Vagina (tissue), 2 donors: Measurements from ENCODE around the gene PORCN. TPM values are rescaled to one million over a fixed set of nuclear protein-coding genes. Genes with fewer than 3 reads are reported as not detected.

Experiments
- DNase-seq, 2 donors: peaks; one replicate each; pipeline ENCODE4 v3.0.0-alpha.2; 2017; ENCODE audit errors: extremely low spot score in 2 of 2
- H3K27ac ChIP-seq: fragments of 200-600 bp; sonication (generic); one replicate; pipeline ENCODE4 v1.5.1; 2019
- H3K27me3 ChIP-seq: fragments of 200-600 bp; sonication (generic); one replicate; pipeline ENCODE4 v1.5.1; 2019
- H3K36me3 ChIP-seq, 2 donors: fragments of 200-600 bp; sonication (generic); one replicate each; pipeline ENCODE4 v1.5.1; 2017 to 2019
- H3K4me1 ChIP-seq: fragments of 200-600 bp; sonication (generic); one replicate; pipeline ENCODE4 v1.5.1; 2019
- H3K4me3 ChIP-seq, 2 donors: fragments of 200-600 bp; sonication (generic); 1 replicate in 1 of 2; 2 replicates in 1 of 2; pipeline ENCODE4 v1.5.1; 2016 to 2019
- H3K9me3 ChIP-seq: fragments of 200-600 bp; sonication (generic); one replicate; pipeline ENCODE4 v1.5.1; 2019
- POLR2A ChIP-seq, 2 donors: fragments of 450-650 bp; IDR thresholded peaks; one replicate each; pipeline ENCODE4 v1.6.1; 2017; ENCODE audit warnings: antibody characterized with exemption in 2 of 2, mild to moderate bottlenecking in 2 of 2, moderate library complexity in 2 of 2
- POLR2AphosphoS5 ChIP-seq, 2 donors: sonication (generic); formaldehyde crosslinking; IDR thresholded peaks; one replicate each; pipeline ENCODE4 v1.9.0; 2017; ENCODE audit warnings: antibody characterized with exemption in 2 of 2, mild to moderate bottlenecking in 2 of 2, low read depth in 1 of 2; ENCODE audit not compliant: insufficient read depth in 1 of 2
- intact Hi-C: fragments of 100-400 bp; cut with DNase I; formaldehyde crosslinking; loops from one replicate; pipeline ENCODE4 v1.15.1; 2023
- total RNA-seq: library from RNA; depleted of rRNA; stranded (reverse); fragments of >200 nt; gene quantifications from one replicate; pipeline ENCODE4 v1.2.3, GENCODE V29; 2016
- TF ChIP-seq, protein P1 (sequence below), 3 experiments: fragments of 450-650 bp in 2 of 3; fragments of 200-600 bp in 1 of 3; sonication (generic) in 1 of 3; IDR thresholded peaks; one replicate each; pipeline ENCODE4 v1.5.1; 2017 to 2019; ENCODE audit warnings: antibody characterized with exemption in 3 of 3, mild to moderate bottlenecking in 2 of 3, moderate library complexity in 2 of 3

The PORCN gene
- total RNA-seq, 1 donor from 2014 or later: 15.7 TPM

DNA sequence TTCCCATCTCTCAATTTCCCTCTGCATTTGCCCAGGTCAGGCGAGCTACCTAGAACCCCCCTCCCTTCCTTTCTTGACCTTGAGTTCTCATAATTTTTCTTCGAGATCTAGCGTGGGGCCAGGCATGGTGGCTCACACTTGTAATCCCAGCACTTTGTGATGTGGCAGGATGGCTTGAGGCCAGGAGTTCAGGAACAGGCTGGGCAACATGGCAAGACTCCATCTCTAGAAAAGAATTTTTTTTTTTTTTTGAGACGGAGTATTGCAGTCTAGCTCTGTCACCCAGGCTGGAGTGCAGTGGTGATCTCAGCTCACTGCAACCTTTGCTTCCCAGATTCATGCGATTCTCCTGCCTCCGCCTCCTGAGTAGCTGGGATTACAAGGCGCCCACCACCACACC lies 4.5 kb upstream of the PORCN start:
- H3K36me3 ChIP-seq: no peaks in the 10 kb centered on the region
- TF ChIP-seq, protein P1, sequence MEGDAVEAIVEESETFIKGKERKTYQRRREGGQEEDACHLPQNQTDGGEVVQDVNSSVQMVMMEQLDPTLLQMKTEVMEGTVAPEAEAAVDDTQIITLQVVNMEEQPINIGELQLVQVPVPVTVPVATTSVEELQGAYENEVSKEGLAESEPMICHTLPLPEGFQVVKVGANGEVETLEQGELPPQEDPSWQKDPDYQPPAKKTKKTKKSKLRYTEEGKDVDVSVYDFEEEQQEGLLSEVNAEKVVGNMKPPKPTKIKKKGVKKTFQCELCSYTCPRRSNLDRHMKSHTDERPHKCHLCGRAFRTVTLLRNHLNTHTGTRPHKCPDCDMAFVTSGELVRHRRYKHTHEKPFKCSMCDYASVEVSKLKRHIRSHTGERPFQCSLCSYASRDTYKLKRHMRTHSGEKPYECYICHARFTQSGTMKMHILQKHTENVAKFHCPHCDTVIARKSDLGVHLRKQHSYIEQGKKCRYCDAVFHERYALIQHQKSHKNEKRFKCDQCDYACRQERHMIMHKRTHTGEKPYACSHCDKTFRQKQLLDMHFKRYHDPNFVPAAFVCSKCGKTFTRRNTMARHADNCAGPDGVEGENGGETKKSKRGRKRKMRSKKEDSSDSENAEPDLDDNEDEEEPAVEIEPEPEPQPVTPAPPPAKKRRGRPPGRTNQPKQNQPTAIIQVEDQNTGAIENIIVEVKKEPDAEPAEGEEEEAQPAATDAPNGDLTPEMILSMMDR (IDR thresholded peaks at IDR 0.05): no peak
- TF ChIP-seq POLR2A (IDR thresholded peaks at IDR 0.05) (no peak), POLR2AphosphoS5 (IDR thresholded peaks at IDR 0.05; ENCODE audit: insufficient read depth in 1 of 2, low read depth in 1 of 2) (no peak)
- no peak overlapping the region for H3K4me3 ChIP-seq
- H3K27me3 ChIP-seq: no peaks in the 10 kb centered on the region
- H3K4me1 ChIP-seq: peaks cover 6% of the 10 kb centered on the region
- intact Hi-C loops: no loop called here
- H3K27ac ChIP-seq: no peak overlapping the region
- no peak for DNase-seq
- no peaks in the 10 kb centered on the region for H3K9me3 ChIP-seq

DNA sequence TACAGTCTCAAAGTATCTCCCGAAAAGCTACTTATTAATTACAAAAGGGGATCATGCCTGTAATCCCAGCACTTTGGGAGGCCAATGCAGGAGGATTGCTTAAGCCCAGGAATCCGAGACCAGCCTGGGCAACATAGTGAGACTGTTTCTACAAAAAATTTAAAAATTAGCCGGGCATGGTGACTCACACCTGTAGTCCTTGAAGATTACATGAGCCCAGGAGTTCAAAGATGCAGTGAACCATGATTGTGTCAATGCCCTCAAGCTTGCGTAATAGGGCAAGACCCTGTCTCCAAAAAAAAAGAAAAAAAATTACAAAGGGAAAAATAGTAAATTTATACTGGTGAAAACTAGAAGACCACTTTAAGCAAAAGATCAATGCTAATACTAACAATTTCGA lies 3.3 kb upstream of the PORCN start:
- no peak for TF ChIP-seq POLR2A (IDR thresholded peaks at IDR 0.05)
- TF ChIP-seq POLR2AphosphoS5 (IDR thresholded peaks at IDR 0.05; ENCODE audit: insufficient read depth in 1 of 2, low read depth in 1 of 2): no peak
- H3K27me3 ChIP-seq: no peaks in the 10 kb centered on the region
- intact Hi-C loops: no loop called here
- DNase-seq: no peak
- peaks cover 6% of the 10 kb centered on the region for H3K4me1 ChIP-seq
- no peak overlapping the region for H3K27ac ChIP-seq
- H3K4me3 ChIP-seq: no peak overlapping the region
- no peaks in the 10 kb centered on the region for H3K9me3 ChIP-seq
- no peaks in the 10 kb centered on the region for H3K36me3 ChIP-seq

DNA sequence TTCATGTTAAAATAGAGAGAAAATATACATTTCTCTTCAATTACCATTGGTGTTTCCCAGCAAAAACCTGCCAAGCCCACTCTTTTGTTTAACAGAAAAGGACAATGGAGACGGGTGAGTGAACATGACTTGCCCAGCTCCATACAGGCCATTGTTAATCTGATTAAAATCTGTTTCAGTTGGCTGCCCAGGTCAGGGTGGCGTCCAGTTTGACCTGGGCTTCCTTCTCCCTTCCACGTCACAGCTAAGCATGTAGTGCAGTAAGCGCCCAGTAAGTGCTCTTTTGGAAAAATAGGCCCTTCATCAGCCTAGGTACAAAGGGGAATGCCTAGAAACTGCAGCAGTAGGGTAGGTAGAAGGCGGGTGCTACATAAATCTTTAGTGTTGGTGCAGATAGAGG lies 1.5 kb upstream of the PORCN start:
- Histone ChIP-seq H3K9me3 (no peaks in the 10 kb centered on the region), H3K27ac (no peak overlapping the region), H3K4me3 (no peak overlapping the region), H3K27me3 (no peaks in the 10 kb centered on the region), H3K4me1 (peaks cover 6% of the 10 kb centered on the region), H3K36me3 (no peaks in the 10 kb centered on the region)
- DNase-seq: no peak
- no peak for TF ChIP-seq POLR2A (IDR thresholded peaks at IDR 0.05)
- TF ChIP-seq POLR2AphosphoS5 (IDR thresholded peaks at IDR 0.05; ENCODE audit: insufficient read depth in 1 of 2, low read depth in 1 of 2): no peak
- TF ChIP-seq, protein P1 (IDR thresholded peaks at IDR 0.05): no peak
- intact Hi-C loops: no loop called here

DNA sequence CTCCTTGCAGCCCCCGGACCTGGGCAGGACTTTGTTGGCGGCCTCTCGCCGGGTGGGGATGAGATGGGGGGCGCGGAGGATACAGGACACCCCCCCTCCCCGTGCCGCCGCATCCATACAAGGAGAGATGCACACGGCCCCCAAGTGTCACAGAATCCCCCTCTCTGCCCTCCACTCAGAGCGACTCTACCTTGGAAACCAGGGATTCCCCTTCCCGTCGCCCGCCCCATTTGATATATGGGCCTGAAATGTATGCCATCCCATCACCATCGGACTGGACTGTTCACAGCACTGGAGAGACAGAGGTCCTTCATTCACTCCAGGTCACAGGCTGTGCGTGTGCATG lies 426 bp downstream of the PORCN start:
- Histone ChIP-seq H3K4me1 (peaks cover 6% of the 10 kb centered on the region), H3K27me3 (no peaks in the 10 kb centered on the region), H3K9me3 (no peaks in the 10 kb centered on the region), H3K4me3 (peak overlapping the region; percentile 56 to 68), H3K27ac (peak overlapping the region; percentile 66), H3K36me3 (no peaks in the 10 kb centered on the region)
- intact Hi-C loops: no loop called here
- no peak for DNase-seq
- TF ChIP-seq, protein P1 (IDR thresholded peaks at IDR 0.05): no peak
- TF ChIP-seq POLR2A (IDR thresholded peaks at IDR 0.05) (no peak), POLR2AphosphoS5 (IDR thresholded peaks at IDR 0.05; ENCODE audit: insufficient read depth in 1 of 2, low read depth in 1 of 2) (no peak)

DNA sequence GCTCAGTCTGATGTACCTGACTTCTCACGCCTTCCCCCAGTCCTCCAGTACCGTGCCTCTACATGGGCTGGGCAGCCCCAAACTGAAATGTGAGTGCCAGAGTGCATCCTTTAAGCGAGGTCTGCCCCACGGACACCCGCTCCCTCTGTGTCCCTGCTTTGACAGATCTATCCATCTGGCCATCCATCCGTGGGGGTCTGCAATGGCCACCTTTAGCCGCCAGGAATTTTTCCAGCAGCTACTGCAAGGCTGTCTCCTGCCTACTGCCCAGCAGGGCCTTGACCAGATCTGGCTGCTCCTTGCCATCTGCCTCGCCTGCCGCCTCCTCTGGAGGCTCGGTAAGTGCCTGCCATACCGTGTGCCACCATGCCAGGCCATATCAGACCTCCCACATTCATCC lies 827 bp downstream of the PORCN start:
- TF ChIP-seq POLR2AphosphoS5 (IDR thresholded peaks at IDR 0.05; ENCODE audit: insufficient read depth in 1 of 2, low read depth in 1 of 2) (no peak), POLR2A (IDR thresholded peaks at IDR 0.05) (no peak)
- TF ChIP-seq, protein P1 (IDR thresholded peaks at IDR 0.05): no peak
- Histone ChIP-seq H3K4me3 (peak overlapping the region; percentile 56 to 68), H3K27ac (no peak overlapping the region), H3K36me3 (no peaks in the 10 kb centered on the region), H3K9me3 (no peaks in the 10 kb centered on the region), H3K4me1 (peaks cover 6% of the 10 kb centered on the region), H3K27me3 (no peaks in the 10 kb centered on the region)
- intact Hi-C loops: no loop called here
- no peak for DNase-seq

DNA sequence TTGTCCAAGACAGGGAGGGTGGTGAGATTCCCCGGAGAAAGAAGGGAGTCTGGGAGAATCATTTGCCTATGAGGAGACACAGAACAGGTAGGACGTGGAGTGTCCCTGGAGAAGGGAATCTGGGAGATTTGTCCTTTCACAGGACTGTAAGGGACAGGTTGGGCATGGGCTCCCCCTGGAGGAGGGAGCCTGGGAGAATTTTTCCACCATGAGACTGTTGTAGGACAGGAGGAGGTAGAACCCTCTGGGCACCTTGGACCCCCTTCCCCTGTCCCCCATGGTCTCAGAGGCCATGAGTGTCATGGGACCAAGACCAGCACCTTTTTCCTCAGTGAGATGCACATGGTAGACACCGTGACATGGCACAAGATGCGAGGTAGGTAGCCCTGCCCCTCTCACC lies 2.8 kb downstream of the PORCN start:
- no peaks in the 10 kb centered on the region for H3K27me3 ChIP-seq
- TF ChIP-seq, protein P1 (IDR thresholded peaks at IDR 0.05): no peak
- H3K9me3 ChIP-seq: no peaks in the 10 kb centered on the region
- no peak overlapping the region for H3K4me3 ChIP-seq
- DNase-seq: no peak
- no peak overlapping the region for H3K27ac ChIP-seq
- intact Hi-C loops: no loop called here
- peaks cover 6% of the 10 kb centered on the region for H3K4me1 ChIP-seq
- H3K36me3 ChIP-seq: no peaks in the 10 kb centered on the region
